ENCODE data around the gene STPG4.

GRCh38 chr2:47069628-47070154, 85.4 kb downstream of the STPG4 start:
- TF ChIP-seq TAF1 (IDR thresholded peaks at IDR 0.05; ENCODE audit: low read depth, low read length) (no peak), POLR2AphosphoS5 (IDR thresholded peaks at IDR 0.05; ENCODE audit: low read depth, low read length) (no peak), POLR2A (IDR thresholded peaks at IDR 0.05; ENCODE audit: low read depth, low read length) (no peak)

Measured in GM12891 (cell line).